Keratinocyte (primary cell): Measurements from ENCODE around the gene BRF1.
"Not testable (repeated sequence)": the region's sequence is repeated elsewhere in the genome, so short reads cannot be mapped to it uniquely, and the experiment has no call there.

Source experiments
- CTCF ChIP-seq, 3 experiments: IDR thresholded peaks in 1 of 3; conservative IDR thresholded peaks in 1 of 3; optimal IDR thresholded peaks in 1 of 3; 2 replicates in 2 of 3; 3 replicates in 1 of 3; pipeline versions ENCODE3 to v1.5.1; 2011; ENCODE audit warnings: low read length in 3 of 3, mild to moderate bottlenecking in 3 of 3, moderate library complexity in 2 of 3, control low read depth in 1 of 3, inconsistent platforms in 1 of 3; ENCODE audit not compliant: insufficient read depth in 2 of 3; ENCODE audit errors: extremely low read depth in 1 of 3
- EZH2 ChIP-seq: IDR thresholded peaks from one replicate; pipeline ENCODE4 v1.6.1; 2012; ENCODE audit warnings: inconsistent platforms, mild to moderate bottlenecking, low read length, moderate library complexity

DNA sequence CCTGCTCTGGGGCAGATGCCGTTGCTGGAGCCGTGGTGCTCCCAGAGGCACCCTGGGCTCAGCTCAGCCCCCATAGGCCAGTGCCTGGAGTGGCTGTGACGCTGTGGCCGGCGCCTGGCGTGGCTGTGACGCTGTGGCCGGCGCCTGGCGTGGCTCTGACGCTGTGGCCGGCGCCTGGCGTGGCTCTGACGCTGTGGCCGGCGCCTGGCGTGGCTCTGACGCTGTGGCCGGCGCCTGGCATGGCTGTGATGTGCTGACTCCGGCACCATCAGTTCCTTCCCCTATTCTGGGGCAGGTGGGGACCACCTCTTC, 34.4 kb upstream of the BRF1 start:
- TF ChIP-seq CTCF (optimal IDR thresholded peaks at IDR 0.05 in 1 of 3, IDR thresholded peaks at IDR 0.05 in 1 of 3, conservative IDR thresholded peaks at IDR 0.05 in 1 of 3; ENCODE audit: extremely low read depth in 1 of 3, insufficient read depth in 2 of 3, low read length in 3 of 3); EZH2: not testable (repeated sequence)
